K562 (cell line): ENCODE results near the gene ADAM10. TPM values are rescaled to one million over a fixed set of nuclear protein-coding genes. Genes with fewer than 3 reads are reported as not detected.
A peak's percentile ranks its signal among the peaks of the same experiment; 100 is the strongest.

Source experiments
- ATAC-seq: fragments of 200-7000 bp; cut with Tn5 transposase; 3 replicates; pipeline ENCODE4 v1.9.1; 2020; ENCODE audit warnings: moderate library complexity
- BruUV-seq: library from RNA; stranded (reverse); fragments of 400-500 nt; replicated peaks from 2 replicates; lab custom pipeline; 2021; lab: Mats Ljungman, UMichigan
- CTCF ChIA-PET: fragments of 300-600 bp; formaldehyde crosslinking; extraction: SDS; loops from one replicate; lab custom pipeline; 2021; ENCODE audit warnings: low intra/inter-chr PET ratio; lab: Yijun Ruan, JAX
- POLR2A ChIA-PET: fragments of 300-600, 350-650 bp; sonication (Branson Sonifier 250); formaldehyde crosslinking; extraction: SDS; loops from one replicate; lab custom pipeline; 2021; ENCODE audit warnings: antibody characterized with exemption, inconsistent platforms; lab: Yijun Ruan, JAX
- DNase-seq, 4 experiments: peaks; one replicate each; pipeline versions ENCODE4 v3.0.0 to v3.0.0-alpha.2; 2011 to 2018; ENCODE audit warnings: low spot score in 3 of 4, mixed read lengths in 3 of 4; ENCODE audit errors: extremely low read depth in 1 of 4
- FAIRE-seq: peaks from 2 replicates; lab custom pipeline; 2011; peaks lifted over from hg19 to GRCh38; lab: Jason Lieb, UNC
- H2AFZ ChIP-seq: 2 replicates; pipeline ENCODE4 v1.6.0; 2011; ENCODE audit warnings: low read depth, low read length, control low read depth, inconsistent platforms
- H3K27ac ChIP-seq: fragments of 200-600 bp; 3 replicates; pipeline ENCODE4 v1.8.0; 2011; ENCODE audit warnings: low read depth, mild to moderate bottlenecking, control low read depth, inconsistent platforms, low read length, moderate library complexity, mixed read lengths; ENCODE audit errors: extremely low read depth
- H3K27me3 ChIP-seq, 2 experiments: fragments of 300-600 bp in 1 of 2; 2 replicates in 1 of 2; 3 replicates in 1 of 2; pipeline versions ENCODE4 v1.6.0 to v1.8.0; 2011; ENCODE audit warnings: inconsistent platforms in 2 of 2, low read length in 2 of 2, mild to moderate bottlenecking in 1 of 2, mixed read lengths in 1 of 2, moderate library complexity in 1 of 2; ENCODE audit not compliant: control insufficient read depth in 2 of 2, insufficient read depth in 2 of 2
- H3K36me3 ChIP-seq: fragments of 300-600 bp; 3 replicates; pipeline ENCODE4 v1.8.0; 2011; ENCODE audit warnings: mild to moderate bottlenecking, low read length, inconsistent platforms; ENCODE audit not compliant: control insufficient read depth, insufficient read depth
- H3K4me1 ChIP-seq, 2 experiments: fragments of 200-600 bp in 1 of 2; replicated peaks in 1 of 2; 2 replicates in 1 of 2; 3 replicates in 1 of 2; pipeline versions ENCODE4 v1.5.1 to v1.8.0; 2011; ENCODE audit warnings: inconsistent platforms in 2 of 2, low read length in 2 of 2, mild to moderate bottlenecking in 1 of 2, mixed read lengths in 1 of 2, moderate library complexity in 1 of 2; ENCODE audit not compliant: control insufficient read depth in 2 of 2, insufficient read depth in 2 of 2
- H3K4me2 ChIP-seq: 2 replicates; pipeline ENCODE4 v1.6.1; 2011; ENCODE audit warnings: low read length, control low read depth, inconsistent platforms, mixed read lengths; ENCODE audit not compliant: insufficient read depth
- H3K4me3 ChIP-seq: fragments of 200-600 bp; sonication (generic), shearing (Covaris generic); 2 replicates; pipeline ENCODE4 v1.5.1; 2016; ENCODE audit warnings: control low read depth, inconsistent platforms
- H3K79me2 ChIP-seq: fragments of 200-600 bp; 3 replicates; pipeline ENCODE4 v1.8.0; 2011; ENCODE audit warnings: low read length, inconsistent platforms; ENCODE audit not compliant: control insufficient read depth, insufficient read depth
- H3K9ac ChIP-seq, 2 experiments: 2 replicates each; pipeline versions ENCODE4 v1.6.0 to v1.6.1; 2011; ENCODE audit warnings: low read depth in 2 of 2, low read length in 2 of 2, control low read depth in 1 of 2, inconsistent platforms in 1 of 2, mild to moderate bottlenecking in 1 of 2, mixed read lengths in 1 of 2; ENCODE audit not compliant: insufficient read depth in 1 of 2
- H3K9me1 ChIP-seq: one replicate; pipeline ENCODE4 v1.6.0; 2011; ENCODE audit warnings: inconsistent platforms, mild to moderate bottlenecking, low read length, moderate library complexity; ENCODE audit not compliant: control insufficient read depth, insufficient read depth
- H3K9me3 ChIP-seq: replicated peaks from 2 replicates; pipeline ENCODE4 v1.5.1; 2011; ENCODE audit warnings: low read depth, low read length, inconsistent platforms; ENCODE audit not compliant: control insufficient read depth, insufficient read depth
- H4K20me1 ChIP-seq: replicated peaks from 2 replicates; pipeline ENCODE4 v1.6.1; 2011; ENCODE audit warnings: low read length, inconsistent platforms, mixed read lengths; ENCODE audit not compliant: control insufficient read depth, insufficient read depth
- ARID3A ChIP-seq: IDR thresholded peaks from 2 replicates; pipeline ENCODE4 v1.6.1; 2012; ENCODE audit warnings: low read depth, low read length, improper control_type of control experiment, borderline replicate concordance
- BHLHE40 ChIP-seq: IDR thresholded peaks from 2 replicates; pipeline ENCODE4 v1.6.1; 2011; ENCODE audit warnings: low read length, improper control_type of control experiment
- CREB1 ChIP-seq, 2 experiments: sonication (generic) in 1 of 2; formaldehyde crosslinking in 1 of 2; IDR thresholded peaks; 2 replicates each; pipeline versions ENCODE4 v1.6.1 to v1.8.0; 2012 to 2022; ENCODE audit warnings: inconsistent platforms in 1 of 2, mild to moderate bottlenecking in 1 of 2, missing genetic modification reagents in 1 of 2, moderate library complexity in 1 of 2
- FOXP1 ChIP-seq: sonication (generic); formaldehyde crosslinking; IDR thresholded peaks from 2 replicates; pipeline ENCODE4 v1.8.0; 2022; ENCODE audit warnings: mild to moderate bottlenecking, missing genetic modification reagents
- PTRF ChIP-seq: fragments of 450-650 bp; IDR thresholded peaks from 2 replicates; pipeline ENCODE4 v1.6.1; 2016; ENCODE audit warnings: mild to moderate bottlenecking, missing genetic modification characterization, missing compliant biosample characterization
- RAD21 ChIP-seq, 2 experiments: fragments of 250-450 bp in 1 of 2; fragments of 450-650 bp in 1 of 2; sonication (Bioruptor Pico) in 1 of 2; formaldehyde crosslinking in 1 of 2; IDR thresholded peaks in 1 of 2; conservative IDR thresholded peaks in 1 of 2; 2 replicates each; pipeline versions ENCODE4 v1.4.0 to v1.8.0; 2020 to 2022; ENCODE audit warnings: mild to moderate bottlenecking in 2 of 2, moderate library complexity in 1 of 2
- SIN3B ChIP-seq: fragments of 450-650 bp; IDR thresholded peaks from 2 replicates; pipeline ENCODE4 v1.6.1; 2017; ENCODE audit warnings: low read depth, mild to moderate bottlenecking, moderate library complexity
- SREBF1 ChIP-seq: fragments of 150-350 bp; IDR thresholded peaks from 2 replicates; pipeline ENCODE4 v1.6.1; 2014; ENCODE audit warnings: antibody characterized with exemption, low read depth, low read length, borderline replicate concordance
- SRSF7 ChIP-seq: fragments of 200-400 bp; formaldehyde crosslinking; optimal IDR thresholded peaks from 2 replicates; pipeline ENCODE3; 2017; ENCODE audit warnings: mild to moderate bottlenecking, low read depth, low read length
- TCF7 ChIP-seq: sonication (generic); IDR thresholded peaks from 2 replicates; pipeline ENCODE4 v1.6.1; 2016; ENCODE audit warnings: antibody characterized with exemption, borderline replicate concordance
- TCF7L2 ChIP-seq: fragments of 150-350 bp; IDR thresholded peaks from 2 replicates; pipeline ENCODE4 v1.6.1; 2016; ENCODE audit warnings: low read depth, mild to moderate bottlenecking, low read length, moderate library complexity
- XRCC3 ChIP-seq: fragments of 450-650 bp; IDR thresholded peaks from 2 replicates; pipeline ENCODE4 v1.6.1; 2017; ENCODE audit warnings: mild to moderate bottlenecking, moderate library complexity
- WGBS: fragments of 100-300 bp; shearing (Covaris generic); methylation state at CpG from one replicate; pipeline ENCODE4 v1.1.6; 2016; ENCODE audit warnings: low coverage, mixed read lengths; ENCODE audit not compliant: insufficient coverage; ENCODE audit errors: missing lambda C conversion rate; 5-methylcytosine and 5-hydroxymethylcytosine counted together
- in situ Hi-C: fragments of 300-500 bp; cut with MboI; formaldehyde crosslinking; loops from 4 replicates; pipeline ENCODE4 v1.15.0; 2018; ENCODE audit warnings: inconsistent platforms, mixed read lengths
- intact Hi-C: fragments of 100-400 bp; cut with micrococcal nuclease; formaldehyde crosslinking; loops from 2 replicates; pipeline ENCODE4 v1.14.2; 2022
- polyA plus RNA-seq, 8 experiments: library from polyadenylated mRNA; depleted of rRNA in 4 of 8; stranded (reverse) in 5 of 8; unstranded in 3 of 8; fragments of >200 nt; fragmentation: Nextera tagmentation in 2 of 8; fragmentation: Illumina TruSeq in 1 of 8; extraction: Ambion mirVana in 2 of 8; extraction: Trizol in 1 of 8; gene quantifications; 2 replicates each; pipeline versions ENCODE4 v1.2.1 to v1.2.3, GENCODE V29; 2011 to 2014; ENCODE audit warnings: inconsistent platforms in 1 of 8, missing spikeins in 1 of 8
- total RNA-seq, 7 experiments: library from RNA; depleted of rRNA in 6 of 7; stranded (reverse); fragments of >200 nt in 6 of 7; fragmentation: Illumina TruSeq in 2 of 7; extraction: Trizol in 2 of 7; gene quantifications; 2 replicates each; pipeline versions ENCODE4 v1.2.1 to v1.2.3, GENCODE V29; 2011 to 2021; ENCODE audit warnings: low replicate concordance in 1 of 7
- TF ChIP-seq, protein P1 (sequence below): sonication (generic); formaldehyde crosslinking; IDR thresholded peaks from 2 replicates; pipeline ENCODE4 v1.9.0; 2022; ENCODE audit warnings: mild to moderate bottlenecking, missing genetic modification reagents

ADAM10 gene
- total and polyA plus RNA-seq, 9 of the 15 experiments (the other 6 are each of a cell fraction or from before 2014, with no cell fraction given): 11.9 to 152 (median 57.3) TPM

DNA sequence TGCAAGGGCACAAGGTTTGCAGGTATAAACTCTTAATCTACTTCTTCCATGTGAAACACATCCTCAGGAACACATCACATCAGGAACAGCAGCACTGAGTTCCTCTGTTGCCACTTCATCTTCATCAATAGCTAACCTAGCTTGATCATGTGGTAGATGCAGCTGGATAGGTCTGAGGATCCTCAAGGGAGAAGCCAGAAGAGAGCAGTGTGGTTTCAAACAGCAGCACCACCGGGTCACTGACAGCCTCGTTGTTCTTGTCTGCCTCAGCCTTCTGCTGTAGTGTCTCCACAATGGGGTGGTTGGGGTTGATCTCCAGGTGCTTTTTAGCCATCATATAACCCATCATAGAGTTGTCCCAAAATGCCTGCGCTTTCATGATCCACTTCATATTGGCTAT lies 58.8 kb downstream of the ADAM10 start:
- H3K4me2 ChIP-seq: no peak overlapping the region
- H3K79me2 ChIP-seq: peaks cover 91% of the 10 kb centered on the region
- no TSS peak for BruUV-seq
- 51% methylated on average over 3 of the region's 3 CpGs for WGBS
- CTCF ChIA-PET: no interaction called here
- in situ Hi-C loops: no loop called here
- TF ChIP-seq ARID3A (no peak), RAD21 (CRISPR knock-in tag; conservative IDR thresholded peaks at IDR 0.05 in 1 of 2, IDR thresholded peaks at IDR 0.05 in 1 of 2) (peak in 1 of 2 experiments; percentile 26; a peak in 1 of 4 replicates)
- TF ChIP-seq, all 486 proteins: peak for 1
- Histone ChIP-seq H3K4me3 (no peak overlapping the region), H3K9ac (no peak overlapping the region), H3K9me3 (no peaks in the 10 kb centered on the region), H3K27me3 (no peaks in the 10 kb centered on the region), H3K27ac (no peak overlapping the region), H4K20me1 (0 out of 2 replicates have a peak, but pooled peaks cover 9% of the 10 kb centered on the region), H3K4me1 (peaks cover 0 to 3% of the 10 kb centered on the region in 2 experiments; a peak in 2 of 5 replicates), H3K36me3 (peaks cover 15% of the 10 kb centered on the region; the same call in 2 of the 3 replicates), H2AFZ (no peak overlapping the region), H3K9me1 (no peaks in the 10 kb centered on the region)
- FAIRE-seq: peak; percentile 66
- DNase-seq: no peak
- ATAC-seq: peak; percentile 86
- POLR2A ChIA-PET: interaction anchor here (0.7 kb wide), 1 partner anchor 216 kb away, joined by 3 read pairs; no protein-coding TSS in a partner anchor
- intact Hi-C loops: no loop called here

DNA sequence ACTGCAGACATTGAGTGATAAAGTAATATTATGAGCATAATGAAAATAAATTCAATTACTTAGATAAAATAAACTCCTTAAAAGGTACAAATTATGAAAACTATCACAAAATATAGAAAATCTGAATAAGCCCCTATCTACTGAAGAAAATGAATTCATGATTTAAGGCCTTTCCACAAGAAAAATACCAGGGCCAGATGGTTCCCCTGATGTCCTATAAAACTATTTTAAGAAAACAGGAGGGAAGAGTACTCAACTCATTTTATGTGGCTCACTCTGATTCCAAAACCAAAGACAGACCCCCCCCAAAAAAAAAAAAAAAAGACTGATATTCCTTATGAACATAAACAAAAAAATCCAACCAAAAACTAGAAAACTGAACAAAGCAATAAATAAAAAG lies 59.9 kb downstream of the ADAM10 start:
- no TSS peak for BruUV-seq
- Histone ChIP-seq H2AFZ (no peak overlapping the region), H3K79me2 (peaks cover 85% of the 10 kb centered on the region), H3K36me3 (peaks cover 17% of the 10 kb centered on the region; the same call in 2 of the 3 replicates), H3K4me3 (no peak overlapping the region), H3K9ac (no peak overlapping the region), H3K9me3 (no peaks in the 10 kb centered on the region), H4K20me1 (0 out of 2 replicates have a peak, but pooled peaks cover 9% of the 10 kb centered on the region), H3K9me1 (no peaks in the 10 kb centered on the region), H3K27ac (no peak overlapping the region), H3K27me3 (no peaks in the 10 kb centered on the region), H3K4me2 (no peak overlapping the region), H3K4me1 (peaks cover under 1 to 3% of the 10 kb centered on the region in 2 experiments; a peak in 3 of 5 replicates)
- ChIA-PET CTCF (no interaction called here), POLR2A (no interaction called here)
- intact Hi-C loops (no loop called here), in situ Hi-C loops (no loop called here)
- DNase-seq: no peak
- FAIRE-seq: no peak
- no peak for ATAC-seq
- no peak for TF ChIP-seq XRCC3
- TF ChIP-seq TCF7L2: no peak
- no peak for TF ChIP-seq SREBF1
- no peak for TF ChIP-seq SIN3B
- no peak for TF ChIP-seq FOXP1
- TF ChIP-seq CREB1 (IDR thresholded peaks at IDR 0.05): no peak
- TF ChIP-seq CREB1 (CRISPR knock-in tag; IDR thresholded peaks at IDR 0.05): no peak
- TF ChIP-seq SRSF7: no peak
- no peak for TF ChIP-seq TCF7
- TF ChIP-seq, protein P1, sequence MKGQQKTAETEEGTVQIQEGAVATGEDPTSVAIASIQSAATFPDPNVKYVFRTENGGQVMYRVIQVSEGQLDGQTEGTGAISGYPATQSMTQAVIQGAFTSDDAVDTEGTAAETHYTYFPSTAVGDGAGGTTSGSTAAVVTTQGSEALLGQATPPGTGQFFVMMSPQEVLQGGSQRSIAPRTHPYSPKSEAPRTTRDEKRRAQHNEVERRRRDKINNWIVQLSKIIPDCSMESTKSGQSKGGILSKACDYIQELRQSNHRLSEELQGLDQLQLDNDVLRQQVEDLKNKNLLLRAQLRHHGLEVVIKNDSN (CRISPR knock-in tag): no peak
- TF ChIP-seq PTRF (tag): no peak
- TF ChIP-seq BHLHE40: no peak
